ENCODE data around the gene NR0B2. TPM values are rescaled to one million over a fixed set of nuclear protein-coding genes. Genes with fewer than 3 reads are reported as not detected.

The NR0B2 gene
- total and polyA plus RNA-seq, 2 of the 13 experiments (the other 11 are each of a cell fraction or from before 2014, with no cell fraction given): 72.5 to 133 TPM

- TF ChIP-seq FIP1L1 (IDR thresholded peaks at IDR 0.05; ENCODE audit: borderline replicate concordance, insufficient read depth, low read depth, low read length) (no peak), TAF15 (IDR thresholded peaks at IDR 0.05; ENCODE audit: low read depth, low read length, poor library complexity, severe bottlenecking) (no peak), MTA3 (CRISPR knock-in tag; IDR thresholded peaks at IDR 0.05) (no peak), ZNF563 (CRISPR knock-in tag; IDR thresholded peaks at IDR 0.05) (peak; percentile 53; the same call in 1 of the 2 replicates), ZNF207 (IDR thresholded peaks at IDR 0.05; ENCODE audit: borderline replicate concordance) (no peak), SMARCC2 (IDR thresholded peaks at IDR 0.05) (no peak), ZNF777 (CRISPR knock-in tag; IDR thresholded peaks at IDR 0.05) (peak; percentile 77), TOPORS (CRISPR knock-in tag; IDR thresholded peaks at IDR 0.05) (no peak), ASH2L (IDR thresholded peaks at IDR 0.05; ENCODE audit: insufficient read length, low read depth, low read length) (peak; percentile 54), ZNF484 (CRISPR knock-in tag; IDR thresholded peaks at IDR 0.05; ENCODE audit: borderline replicate concordance, low read depth) (no peak), FOXA3 (CRISPR knock-in tag; IDR thresholded peaks at IDR 0.05) (0 out of 2 replicates have a peak, but pooled peaks have one; percentile 29), KLF6 (CRISPR knock-in tag; IDR thresholded peaks at IDR 0.05) (no peak), ZNF317 (CRISPR knock-in tag; IDR thresholded peaks at IDR 0.05) (no peak), DPF2 (CRISPR knock-in tag; IDR thresholded peaks at IDR 0.05; ENCODE audit: borderline replicate concordance, low read depth) (no peak), ZNF839 (CRISPR knock-in tag; IDR thresholded peaks at IDR 0.05; ENCODE audit: borderline replicate concordance) (no peak; the same call in 1 of the 2 replicates), MZF1 (CRISPR knock-in tag; IDR thresholded peaks at IDR 0.05; ENCODE audit: borderline replicate concordance) (no peak), RXRA (CRISPR knock-in tag; IDR thresholded peaks at IDR 0.05) (peak; percentile 48; the same call in 1 of the 2 replicates), HOXA5 (CRISPR knock-in tag; IDR thresholded peaks at IDR 0.05) (no peak), SCMH1 (CRISPR knock-in tag; IDR thresholded peaks at IDR 0.05; ENCODE audit: borderline replicate concordance) (no peak), ZSCAN29 (CRISPR knock-in tag; conservative IDR thresholded peaks at IDR 0.05) (no peak), PPARG (CRISPR knock-in tag; conservative IDR thresholded peaks at IDR 0.05) (no peak), PITX1 (CRISPR knock-in tag; IDR thresholded peaks at IDR 0.05) (no peak; the same call in 1 of the 2 replicates), RAD21 (CRISPR knock-in tag; IDR thresholded peaks at IDR 0.05) (no peak; the same call in 1 of the 2 replicates), SALL2 (CRISPR knock-in tag; IDR thresholded peaks at IDR 0.05) (no peak), ZNF720 (CRISPR knock-in tag; IDR thresholded peaks at IDR 0.05) (no peak), HOXD1 (CRISPR knock-in tag; IDR thresholded peaks at IDR 0.05) (no peak), ZNF740 (CRISPR knock-in tag; IDR thresholded peaks at IDR 0.05) (no peak), BCL6 (CRISPR knock-in tag; IDR thresholded peaks at IDR 0.05) (0 out of 2 replicates have a peak, but pooled peaks have one; percentile 15), ZNF878 (CRISPR knock-in tag; IDR thresholded peaks at IDR 0.05) (no peak), ZC3H13 (CRISPR knock-in tag; IDR thresholded peaks at IDR 0.05) (0 out of 2 replicates have a peak, but pooled peaks have one; percentile 10), ATF4 (CRISPR knock-in tag; IDR thresholded peaks at IDR 0.05) (no peak), MAFF (IDR thresholded peaks at IDR 0.05; ENCODE audit: low read depth, low read length) (no peak)
Measured at GRCh38 chr1:26959722-26960624, 46.2 kb upstream of the NR0B2 start, which contains the start of gene KDF1 (continued).

Data from HepG2 (cell line).